ENCODE measurements around the gene DENND6B.

DENND6B gene

DNA sequence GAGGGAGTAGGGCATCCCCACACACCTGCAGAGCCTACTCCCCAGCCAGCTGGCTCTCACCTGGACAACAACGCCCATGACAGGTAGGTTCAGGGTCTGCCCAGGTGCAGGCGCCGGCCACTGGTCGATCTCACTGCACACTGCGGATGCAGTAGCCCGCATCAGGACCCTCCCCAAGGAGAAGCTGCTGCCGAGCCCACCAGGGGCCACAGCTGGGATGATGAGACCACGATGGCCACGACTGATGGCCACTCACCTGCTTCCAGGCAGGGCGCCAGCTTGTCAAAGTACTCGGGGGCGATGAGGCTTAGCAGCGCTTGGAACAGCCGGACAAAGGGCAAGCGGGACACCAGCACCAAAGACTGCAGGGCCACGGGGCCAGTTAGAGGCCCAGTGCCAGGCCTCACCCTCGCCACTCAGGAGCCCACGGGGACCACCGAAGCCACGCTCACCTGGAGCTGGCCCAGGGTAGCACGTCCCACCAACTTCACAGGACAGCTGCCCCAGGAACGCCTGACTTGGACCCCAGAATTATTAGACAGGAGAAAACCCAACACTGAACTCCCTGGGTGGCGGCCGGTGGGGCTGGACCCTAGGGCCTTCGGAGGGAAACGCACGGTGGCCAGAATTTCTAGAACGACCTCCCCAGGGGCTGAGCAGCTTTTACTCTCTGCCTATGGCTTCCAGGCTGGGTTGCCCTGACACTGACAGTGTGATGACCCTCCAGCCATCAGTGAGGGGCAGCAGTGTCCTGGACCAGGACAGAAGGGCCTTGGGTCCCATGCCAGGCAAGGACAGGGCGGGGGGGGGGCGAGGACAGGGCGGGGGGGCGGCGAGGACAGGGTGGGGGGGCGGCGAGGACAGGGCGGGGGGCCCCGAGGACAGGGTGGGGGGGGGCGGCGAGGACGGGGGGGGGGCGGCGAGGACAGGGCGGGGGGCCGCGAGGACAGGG lies 10.4 kb downstream of the DENND6B start:
- DNase-seq, result no peak

DNA sequence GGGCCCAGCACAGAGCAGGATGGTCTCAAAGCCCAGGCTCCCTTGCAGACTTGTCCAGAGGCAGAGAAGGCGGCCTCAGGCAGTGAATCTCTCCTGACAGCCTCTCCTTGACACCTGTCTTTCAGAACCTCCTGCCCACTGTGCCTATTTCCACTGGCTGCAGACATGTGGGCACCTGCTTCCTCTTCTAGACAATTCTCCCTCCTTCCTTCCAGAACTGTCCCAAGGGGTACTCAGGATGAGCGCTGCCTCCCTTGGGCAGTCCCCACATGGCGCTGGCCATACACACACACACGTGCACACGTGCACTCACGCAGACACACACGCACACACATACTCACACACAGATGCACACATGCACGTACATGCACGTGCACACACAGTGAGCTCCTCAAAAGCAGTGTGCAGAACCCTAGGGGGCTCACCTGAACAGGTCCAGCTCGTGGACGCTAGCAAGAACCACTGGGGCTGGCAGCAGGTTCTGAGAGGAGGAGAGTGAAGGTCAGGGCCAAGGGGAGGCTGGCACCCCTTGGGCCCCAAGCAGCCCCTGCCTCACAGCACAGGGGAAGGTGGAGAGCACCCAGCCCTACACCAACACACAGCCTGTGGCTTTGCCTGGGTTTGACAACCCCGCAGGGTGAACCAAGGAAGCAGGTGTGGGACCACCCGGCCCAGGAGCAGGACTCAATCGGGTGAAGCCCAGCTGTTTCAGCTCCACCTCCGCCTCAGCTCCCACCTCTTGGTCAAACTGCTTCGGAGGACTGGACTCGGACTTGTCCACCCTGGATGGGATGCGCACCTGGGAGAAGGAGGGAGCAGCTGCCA lies 11.3 kb downstream of the DENND6B start:
- DNase-seq, result no peak

DNA sequence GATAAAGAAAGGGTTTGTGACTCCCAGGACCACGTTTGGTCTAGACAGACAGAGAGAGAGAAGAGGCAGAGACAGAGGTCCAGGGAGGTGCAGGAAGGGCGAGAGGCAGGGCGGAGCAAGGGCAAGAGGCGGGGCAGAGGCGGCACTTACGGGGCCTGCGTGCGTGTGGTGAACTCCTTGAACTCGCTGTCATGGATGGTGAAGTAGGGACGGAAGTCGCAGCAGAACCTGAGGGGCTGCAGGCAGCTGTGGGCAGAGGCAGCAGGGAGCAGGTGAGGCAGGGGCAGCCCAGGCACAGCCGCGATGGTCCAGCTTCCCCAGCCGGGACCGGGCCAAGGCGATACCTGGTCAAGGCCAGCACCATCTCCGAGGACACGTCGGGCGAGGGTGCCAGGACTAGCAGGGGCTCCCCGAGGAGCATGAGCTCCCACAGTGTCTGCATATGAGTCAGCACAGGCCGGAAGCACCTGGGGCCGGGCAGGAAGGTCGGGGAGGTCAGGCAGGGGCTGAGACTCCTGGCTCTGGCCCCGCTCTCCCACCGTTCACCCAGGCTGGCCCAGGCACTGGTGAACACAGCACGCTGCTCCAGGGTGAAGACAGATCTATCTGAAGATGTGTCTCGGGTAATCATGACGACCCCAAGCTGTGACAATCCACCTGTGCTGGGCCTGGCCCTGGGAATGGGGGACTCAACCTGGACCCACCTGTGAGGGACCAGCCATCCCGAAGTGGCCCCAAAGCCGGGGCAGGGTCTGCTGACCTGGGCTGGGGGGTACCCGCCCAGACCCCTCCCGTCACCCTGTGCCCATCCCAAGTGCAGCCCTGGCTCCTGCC lies 12.1 kb downstream of the DENND6B start:
- DNase-seq, result peak in 1 of 56 donors; percentile 6

DNA sequence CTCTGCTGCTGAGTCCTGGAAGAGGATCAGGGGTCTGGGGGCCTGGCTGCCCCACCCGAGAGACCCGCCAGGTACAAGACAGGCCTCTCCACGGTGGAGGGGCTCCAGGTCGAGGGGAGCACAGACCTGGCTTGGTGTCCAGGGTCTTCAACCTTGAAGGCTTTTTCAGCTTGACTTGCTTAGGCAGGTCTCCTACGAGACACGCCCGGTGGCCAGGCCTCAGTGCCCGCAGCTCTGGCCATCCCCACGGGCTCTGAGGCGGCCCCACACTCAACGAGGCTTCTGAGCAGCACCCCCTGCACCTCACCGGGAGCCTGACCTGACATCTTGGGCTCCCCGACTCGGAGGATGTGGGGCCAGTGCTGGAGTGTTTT lies 12.7 kb downstream of the DENND6B start:
- DNase-seq, result no peak

DNA sequence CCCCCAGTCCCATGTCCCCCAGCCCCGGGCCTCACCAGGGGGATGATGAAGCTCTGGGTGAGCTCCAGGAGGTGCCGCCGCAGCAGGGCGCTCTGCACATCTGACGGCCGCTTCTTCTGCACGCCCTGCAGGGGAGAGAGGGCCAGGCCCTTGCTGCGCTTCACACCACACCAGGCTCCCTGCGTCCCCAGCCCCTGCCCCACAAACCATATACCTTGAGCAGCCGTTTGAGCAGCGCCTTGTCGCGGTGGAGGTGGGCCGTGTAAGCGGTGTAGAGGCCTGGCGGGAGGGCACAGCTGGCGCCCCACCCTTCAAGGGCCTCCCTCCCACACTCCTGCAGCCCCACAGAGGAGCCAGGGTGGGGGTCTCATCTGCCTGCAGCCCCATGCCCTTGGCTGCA lies 13.2 kb downstream of the DENND6B start:
- no peak for DNase-seq

DNA sequence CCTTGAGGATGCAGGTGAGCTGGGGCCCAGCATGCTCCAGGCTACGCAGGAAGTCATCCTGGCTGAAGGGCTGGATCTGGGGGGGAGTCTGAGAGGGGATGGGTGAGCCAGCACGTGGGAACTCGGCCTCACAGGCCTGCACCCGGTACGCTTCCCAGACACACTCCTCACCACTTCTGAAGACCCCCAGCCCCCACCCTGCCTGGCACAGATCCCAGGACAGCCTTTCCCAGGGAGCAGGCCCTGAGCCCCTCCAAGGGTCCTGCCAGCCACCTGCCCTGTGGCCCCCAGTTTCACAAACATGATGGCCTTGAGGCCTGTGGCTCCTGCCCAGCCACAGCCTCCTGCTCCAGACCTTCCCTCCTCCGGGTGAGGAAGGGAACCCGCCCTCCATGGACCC lies 13.8 kb downstream of the DENND6B start:
- no peak for DNase-seq

DNA sequence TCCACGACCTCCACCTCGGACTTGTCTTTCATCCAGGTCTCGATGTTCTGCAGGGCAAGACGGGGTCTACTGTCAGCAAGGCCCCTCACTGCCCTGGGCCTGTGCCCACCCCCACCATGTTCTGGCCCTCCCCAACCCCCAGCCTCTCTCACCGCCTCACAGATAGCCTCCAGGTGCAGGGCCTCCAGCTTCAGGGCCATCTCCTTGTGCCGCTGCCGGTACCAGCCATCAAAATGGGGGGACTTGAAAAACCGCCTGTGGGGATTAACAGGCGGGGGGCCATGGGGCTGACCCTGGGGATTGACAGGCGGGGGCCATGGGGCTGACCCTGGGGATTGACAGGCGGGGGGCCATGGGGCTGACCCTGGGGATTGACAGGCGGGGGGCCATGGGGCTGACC lies 14.4 kb downstream of the DENND6B start:
- DNase-seq, result no peak

DNA sequence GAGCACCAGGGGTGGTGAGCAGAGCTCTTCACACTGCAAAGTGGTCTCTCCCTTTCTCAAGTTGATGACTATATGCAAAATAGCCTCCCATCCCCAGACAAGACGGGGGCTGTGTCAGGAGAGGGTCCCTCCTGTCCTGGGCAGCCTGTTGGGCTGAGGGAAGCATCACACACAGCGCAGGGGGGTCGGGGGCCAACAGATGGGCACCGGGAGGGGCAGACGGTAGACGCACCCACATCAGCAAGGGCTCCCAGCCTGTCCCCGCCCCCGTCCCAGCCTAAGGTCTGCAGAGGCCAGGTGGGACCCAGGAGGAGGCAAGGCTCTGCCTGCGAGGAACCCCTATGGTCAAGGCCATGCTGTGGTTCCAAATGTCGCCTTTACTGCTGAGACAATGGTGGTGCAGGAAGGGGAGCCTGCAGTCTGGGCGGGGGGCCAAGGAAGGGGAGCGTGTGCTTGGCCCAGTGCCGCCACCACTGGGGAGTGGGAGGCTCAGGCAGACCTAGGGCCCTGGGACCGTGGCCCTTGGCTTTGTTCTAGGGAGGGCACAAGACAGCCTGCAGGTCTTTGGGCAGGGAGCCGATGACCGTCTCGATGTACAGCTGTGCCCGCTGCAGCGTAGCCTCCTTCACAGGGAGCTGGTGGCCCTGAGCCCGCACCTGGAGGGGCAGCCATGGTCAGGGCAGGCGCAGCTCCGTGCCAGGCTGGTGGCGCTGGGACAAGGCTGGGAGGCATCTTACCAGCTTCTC lies 15.0 kb downstream of the DENND6B start:
- no peak for DNase-seq

DNA sequence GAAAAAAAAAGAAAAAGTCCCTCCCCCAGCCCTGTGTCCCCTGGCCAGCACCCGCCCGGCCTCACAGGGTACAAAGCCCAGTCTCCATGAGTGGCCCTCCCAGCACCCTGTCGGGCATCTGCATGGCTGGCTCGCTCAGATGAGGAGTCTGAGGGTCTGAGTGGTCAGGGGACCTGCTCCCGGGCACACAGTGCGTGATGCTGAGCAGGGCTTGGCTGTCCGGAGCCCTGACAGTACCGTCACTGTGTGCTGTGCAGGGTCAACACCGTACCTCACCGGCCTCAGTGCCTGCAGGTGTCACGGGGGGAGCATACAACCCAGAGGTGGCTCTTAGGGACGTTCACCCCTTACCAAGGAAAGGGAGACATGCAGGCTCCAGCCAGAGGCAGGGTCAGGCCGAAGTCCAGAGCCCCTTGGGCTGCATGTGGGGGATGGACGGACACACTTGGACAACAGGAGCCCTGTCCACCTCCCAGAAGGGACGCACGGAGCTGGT lies 15.8 kb downstream of the DENND6B start:
- no peak for DNase-seq

DNA sequence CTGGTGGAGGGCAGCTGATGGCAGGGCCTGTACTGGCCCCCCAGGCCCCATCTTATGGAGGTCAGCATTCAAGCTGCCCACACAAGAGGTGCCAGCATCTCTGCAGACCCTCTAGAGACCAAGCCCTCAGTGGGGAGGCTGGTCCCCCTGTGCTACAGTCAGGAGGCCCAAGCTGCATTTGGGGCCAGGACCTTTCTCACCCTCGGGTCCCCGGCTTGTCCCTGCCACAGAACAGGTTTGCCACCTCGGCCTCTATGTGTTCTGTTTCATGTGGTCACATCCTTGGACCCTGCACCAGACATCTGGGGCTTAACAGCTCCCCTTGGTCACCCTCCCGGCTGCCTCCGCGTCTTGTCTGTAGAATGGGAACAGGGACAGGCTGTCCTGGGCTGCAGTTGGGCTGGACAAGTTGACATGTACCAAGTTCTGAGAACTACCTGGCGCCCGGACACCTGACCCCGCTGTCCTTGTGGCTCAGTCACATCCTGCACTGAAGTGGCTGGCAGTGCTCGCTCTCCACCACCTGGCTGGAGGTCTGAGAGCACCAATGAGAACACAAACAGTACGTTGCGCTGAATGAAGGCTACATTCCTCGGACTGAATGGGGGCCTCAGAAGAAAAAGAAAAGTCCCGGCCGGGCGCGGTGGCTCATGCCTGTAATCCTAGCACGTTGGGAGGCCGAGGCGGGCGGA lies 16.6 kb downstream of the DENND6B start:
- DNase-seq, result no peak

DNA sequence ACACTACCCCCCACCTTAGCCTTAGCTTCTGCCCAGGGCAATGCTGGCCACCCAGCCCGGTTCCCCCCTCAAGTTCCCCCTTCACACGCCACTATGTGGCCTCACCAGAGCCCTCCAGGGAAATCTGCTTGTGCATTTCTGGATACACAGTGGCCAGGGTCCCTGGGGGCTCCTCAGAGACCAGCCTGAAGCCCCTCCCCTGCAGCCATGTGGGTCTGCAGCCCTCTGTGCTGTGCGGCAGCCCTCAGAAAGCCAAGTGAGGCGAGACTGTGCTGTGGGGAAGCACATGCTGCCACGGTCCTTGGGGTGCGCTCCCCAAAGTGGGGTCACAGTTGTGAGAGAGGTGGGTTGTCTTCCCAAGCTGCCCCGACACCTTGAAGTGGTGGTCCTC lies 17.2 kb downstream of the DENND6B start:
- DNase-seq, result no peak

DNA sequence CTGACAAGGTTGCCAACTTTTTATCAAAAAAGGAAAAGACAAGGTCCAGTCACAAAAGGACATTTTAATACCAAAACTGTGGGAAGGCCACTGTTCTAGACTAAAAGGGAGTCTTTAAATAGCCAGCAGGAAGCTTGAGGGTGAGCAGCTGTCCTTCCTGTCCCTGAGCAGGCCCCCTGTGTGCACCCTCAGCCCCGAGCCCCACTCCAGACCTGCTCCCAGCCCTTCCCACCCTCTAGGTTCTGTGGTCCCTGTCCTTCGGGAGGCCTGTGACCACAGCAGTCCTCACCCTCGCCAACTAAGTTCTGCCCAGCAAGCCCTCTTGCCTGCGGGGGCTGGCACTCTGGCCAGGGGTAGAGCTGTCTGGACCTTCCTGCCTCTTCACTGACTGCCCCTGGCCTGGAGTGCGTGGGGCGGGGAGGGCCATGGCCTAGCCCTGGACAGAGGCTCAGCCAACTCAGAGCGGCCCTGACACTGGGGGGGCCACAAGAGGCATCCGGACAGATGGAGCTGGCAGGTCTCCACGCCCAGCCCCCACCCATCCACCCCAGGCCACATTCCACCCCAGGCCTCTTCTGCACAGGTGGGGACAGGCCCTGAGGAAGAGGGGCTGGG lies 17.7 kb downstream of the DENND6B start:
- peak in 1 of 56 donors; percentile 12 for DNase-seq

DNA sequence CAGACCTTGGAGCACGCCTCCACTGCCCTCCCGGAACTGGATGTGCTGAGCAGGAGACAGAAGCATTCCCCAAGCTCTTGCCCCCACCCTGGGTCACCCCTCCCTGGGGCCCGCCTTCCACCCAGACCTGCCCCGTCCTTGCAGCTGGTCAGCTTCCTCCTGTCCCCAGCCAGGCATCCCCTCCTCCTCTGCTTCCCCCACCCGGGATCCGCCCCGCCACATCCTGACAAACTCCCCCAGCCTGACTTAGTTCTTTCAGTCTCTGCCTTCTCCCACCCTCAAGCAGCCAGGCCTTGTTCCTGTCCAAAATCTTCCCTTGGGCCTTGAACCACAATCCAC lies 18.2 kb downstream of the DENND6B start:
- DNase-seq, result peak in 37 of 56 donors; percentile 19 to 69 (median 42)

DNA sequence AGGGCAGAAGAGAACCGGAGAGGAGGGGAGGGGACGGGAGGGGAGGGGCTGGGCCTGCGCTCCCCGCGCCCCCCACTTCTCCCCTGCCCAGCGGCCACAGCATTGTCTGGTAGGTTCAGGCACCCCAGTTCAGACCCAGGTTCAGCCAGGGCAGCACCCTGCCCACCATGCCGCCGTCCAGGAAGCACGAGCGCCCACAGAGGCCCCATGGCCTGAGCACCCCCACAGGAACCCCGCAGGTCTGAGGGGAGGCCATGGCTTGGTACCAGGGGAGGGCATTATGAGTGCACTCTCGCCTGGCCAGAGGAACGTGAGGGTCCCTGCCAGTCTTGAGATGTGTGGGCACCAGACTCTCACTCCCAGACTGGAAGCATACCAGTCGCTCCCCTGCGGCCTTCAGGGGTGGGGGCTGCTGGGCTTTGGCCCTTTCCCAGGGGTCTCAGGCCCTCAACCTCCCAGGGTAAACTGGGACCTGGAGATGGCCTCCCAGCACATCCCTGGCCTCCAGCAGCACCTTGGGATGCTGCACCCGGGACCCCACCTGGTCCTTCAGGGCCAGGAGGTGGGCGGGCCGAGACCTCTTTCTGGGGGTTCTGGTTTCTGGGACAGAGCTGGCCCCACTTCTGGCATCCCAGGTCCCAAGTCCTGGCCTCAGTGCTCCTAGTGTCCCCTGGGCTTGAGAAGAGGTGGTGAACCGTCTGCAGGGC lies 18.8 kb downstream of the DENND6B start:
- DNase-seq, result peak in 3 of 56 donors; percentile 40 to 52 (median 51)

DNA sequence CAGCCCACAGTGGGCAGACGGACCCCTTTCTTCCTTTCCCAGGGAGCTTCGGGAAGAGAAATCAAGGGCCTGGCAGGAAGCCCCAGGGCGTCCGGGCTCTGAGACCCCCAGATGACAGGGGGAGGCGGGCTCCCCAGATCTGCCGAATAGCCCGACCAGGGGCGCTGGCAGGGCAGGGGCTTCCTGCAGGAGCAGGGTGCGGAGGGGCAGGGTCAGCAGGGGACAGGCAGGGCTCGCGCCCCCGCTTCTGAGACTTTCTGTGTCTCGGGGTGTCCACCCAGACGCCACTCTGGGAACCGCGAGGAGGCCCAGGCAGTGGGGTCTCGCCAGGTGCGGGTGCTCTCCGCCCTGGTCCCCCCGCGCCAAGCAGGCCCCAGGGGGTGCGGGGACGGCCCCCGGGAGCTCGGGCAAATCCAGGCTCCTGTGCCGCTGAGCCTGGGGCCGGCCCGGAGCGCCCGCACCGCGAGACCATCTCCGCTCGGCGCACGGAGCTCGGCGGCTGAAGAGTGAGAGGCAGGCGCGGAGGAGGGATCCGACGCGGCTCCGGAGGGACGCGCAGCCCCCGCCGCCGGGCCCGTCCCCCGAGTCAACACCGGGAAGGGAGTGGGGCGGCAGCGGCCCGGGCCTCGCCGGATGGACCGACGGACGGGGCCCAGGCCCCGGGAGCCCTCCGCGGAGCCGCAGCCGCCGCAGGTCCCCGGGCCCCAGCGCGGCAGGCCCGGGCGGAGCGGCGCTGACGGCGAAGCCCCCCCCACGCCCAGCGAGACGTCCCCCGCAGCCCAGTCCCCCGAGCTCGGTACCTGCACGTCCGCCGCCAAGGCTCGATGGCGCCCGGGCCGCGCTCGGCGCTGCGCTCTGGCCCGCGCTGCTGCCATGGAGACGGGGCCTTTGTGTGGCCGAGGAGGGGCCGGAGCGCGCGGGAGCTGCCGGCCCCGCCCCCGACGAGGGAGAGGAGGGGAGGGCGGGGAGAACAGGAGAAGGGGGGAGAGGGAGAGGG lies 19.8 kb downstream of the DENND6B start, which contains the start of gene PLXNB2:
TSS of gene PLXNB2 (minus strand) at position 894 of the 997 bp plus-strand sequence. CDS start 17,062 bp downstream, outside the sequence.
- peak in 52 of 56 donors; percentile 26 to 85 (median 63) for DNase-seq

DNA sequence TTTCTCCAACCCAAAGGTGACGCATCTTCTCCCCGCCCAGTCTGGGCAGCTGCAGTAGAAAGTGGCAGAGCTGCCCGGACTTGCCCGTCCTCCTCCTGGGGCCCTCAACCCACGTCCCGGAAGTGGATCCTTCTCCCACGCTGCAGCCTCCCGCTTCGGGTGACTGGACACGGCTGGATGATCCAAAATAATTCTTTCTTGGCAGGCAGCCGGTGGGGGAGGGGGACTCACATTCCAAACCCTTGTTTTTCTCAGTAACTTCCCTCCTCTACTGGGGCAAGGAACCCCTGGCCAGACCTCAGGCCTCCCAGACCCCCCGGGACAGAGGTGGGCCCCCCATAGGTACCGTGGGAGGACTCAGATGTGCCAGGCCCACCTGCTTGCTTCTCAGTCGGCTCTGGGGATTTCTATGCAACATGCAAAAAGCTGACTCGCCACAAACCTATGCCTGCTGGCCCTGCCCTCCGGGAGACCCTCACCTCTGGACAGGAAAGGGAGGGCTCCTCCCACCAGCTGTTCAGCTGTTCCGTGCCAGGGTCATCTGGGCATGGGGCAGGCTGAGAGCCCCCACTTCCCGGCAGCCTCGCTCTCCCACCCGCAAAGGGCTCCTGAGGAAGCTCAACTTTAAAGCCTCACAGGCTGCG lies 20.8 kb downstream of the DENND6B start:
- DNase-seq, result peak in 35 of 56 donors; percentile 19 to 75 (median 51)
